ENCODE results near the gene TNIP2.
"Not testable (repeated sequence)": the region's sequence is repeated elsewhere in the genome, so short reads cannot be mapped to it uniquely, and the experiment has no call there.

The TNIP2 gene

DNA sequence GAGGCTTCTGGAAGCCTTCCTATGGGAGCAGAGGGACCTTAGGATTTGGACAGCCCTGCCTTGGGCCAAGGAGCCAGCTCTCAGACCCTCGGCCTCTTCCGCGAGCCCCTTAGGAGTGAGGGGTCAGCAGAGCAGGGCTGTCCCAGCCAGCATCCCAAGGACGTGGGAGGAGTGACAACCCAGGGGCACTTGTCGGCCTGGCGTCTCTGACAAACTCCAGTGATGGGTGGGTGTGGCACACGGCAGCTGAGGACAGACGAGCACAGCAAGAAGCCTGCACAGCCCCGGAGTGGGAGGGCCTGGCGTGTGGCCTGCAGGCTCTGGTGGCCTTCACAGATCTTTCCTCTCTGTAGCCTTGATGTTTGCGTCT is 11.6 kb upstream of the TNIP2 start:
- DNase-seq: no peak

DNA sequence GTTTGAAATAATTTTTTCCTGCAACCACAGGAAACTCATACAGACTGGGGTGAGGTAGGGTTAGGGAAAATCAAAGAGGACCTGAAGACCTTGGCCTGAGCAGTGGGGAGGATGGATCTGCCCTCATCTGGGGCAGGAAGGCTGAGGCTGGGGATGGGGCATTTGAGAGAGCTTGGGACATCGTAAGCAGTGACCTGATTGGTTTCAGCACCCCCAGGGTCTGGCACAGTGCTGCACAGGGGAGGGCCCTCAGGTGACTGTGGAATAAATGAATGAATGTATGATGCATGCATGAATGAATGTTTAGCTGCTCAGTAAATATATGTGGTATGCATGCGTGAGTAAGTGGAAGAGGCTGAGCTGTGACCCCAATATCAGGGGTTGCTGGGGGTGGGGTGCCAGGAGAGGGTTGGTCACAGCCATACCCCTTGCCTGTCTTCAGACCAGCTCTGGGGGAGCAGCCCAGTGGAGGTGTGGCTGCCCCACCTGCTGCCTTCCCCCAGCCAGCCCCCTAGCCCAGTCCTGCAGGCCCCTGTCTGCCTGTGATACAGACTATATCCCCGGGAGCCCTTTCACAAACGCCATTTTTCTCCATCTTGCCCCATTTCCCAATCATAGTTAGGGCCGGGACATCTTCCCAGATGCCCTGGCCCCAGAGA is 11.0 kb upstream of the TNIP2 start:
- no peak for DNase-seq

GRCh38 chr4:2765832-2766526 is 9.8 kb upstream of the TNIP2 start:
- no peak for DNase-seq

DNA sequence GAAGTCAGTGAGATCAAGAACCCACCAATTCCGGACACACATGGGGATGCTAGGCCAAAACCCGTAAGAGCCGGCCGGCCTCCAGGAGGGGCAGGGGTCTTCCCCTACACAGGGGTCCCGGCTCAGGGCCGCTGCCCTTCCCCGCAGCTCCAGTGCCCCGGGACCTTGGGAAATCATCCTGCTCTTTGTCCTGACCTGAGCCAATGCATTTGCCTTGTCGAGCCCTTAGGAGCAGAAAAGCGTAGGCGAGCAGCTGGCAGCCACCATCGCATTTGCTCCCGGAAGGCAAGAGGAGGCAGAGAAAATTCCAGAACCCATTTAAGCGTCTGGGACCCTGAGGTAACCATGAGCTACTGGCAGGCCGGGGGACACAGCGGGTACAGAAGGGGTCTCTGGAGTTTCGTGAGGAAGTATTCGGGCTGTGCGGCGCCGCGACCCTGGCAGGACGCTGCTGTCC is 7.4 kb upstream of the TNIP2 start:
- DNase-seq: no peak

- DNase-seq: not testable (repeated sequence)
Observed at GRCh38 chr4:2762486-2763370, 6.6 kb upstream of the TNIP2 start.

- DNase-seq: no peak
Observed at GRCh38 chr4:2762048-2762447, 5.9 kb upstream of the TNIP2 start.

DNA sequence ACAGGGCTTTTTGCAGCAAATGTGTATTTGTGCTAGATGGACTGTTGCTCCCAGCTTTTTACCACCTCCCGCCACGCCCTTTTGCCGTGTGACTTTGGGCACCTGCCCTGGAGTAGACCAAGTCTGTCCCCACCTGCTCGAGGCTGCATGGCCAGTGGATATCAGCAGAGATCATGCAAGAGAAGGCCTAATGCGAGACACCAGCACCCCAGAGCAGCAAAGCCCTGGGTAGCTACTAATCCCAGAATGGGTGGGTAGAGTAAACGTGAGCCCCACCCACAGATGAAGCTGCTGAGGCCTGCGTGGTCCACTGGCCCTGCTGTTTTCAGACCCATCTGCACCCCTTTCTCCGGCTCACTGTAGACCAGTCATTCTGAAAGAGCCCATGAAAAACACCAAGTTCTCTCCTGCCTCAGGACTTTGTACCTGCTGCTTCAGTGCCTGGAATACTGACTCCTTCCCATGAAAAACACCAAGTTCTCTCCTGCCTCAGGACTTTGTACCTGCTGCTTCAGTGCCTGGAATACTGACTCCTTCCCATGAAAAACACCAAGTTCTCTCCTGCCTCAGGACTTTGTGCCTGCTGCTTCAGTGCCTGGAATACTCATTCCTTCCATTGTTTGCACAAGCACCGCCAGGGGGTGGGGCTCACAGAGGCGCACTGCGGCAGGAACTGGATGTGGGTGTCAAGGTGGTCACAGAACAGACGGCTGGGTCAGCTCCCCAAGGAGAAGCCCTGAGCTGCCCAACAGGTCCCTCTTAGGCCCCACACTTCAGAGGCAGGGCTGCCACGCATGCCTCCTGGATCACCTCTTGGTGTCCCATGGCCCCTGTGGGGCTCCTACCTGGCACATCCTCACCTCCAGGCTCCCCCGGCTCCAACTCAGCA is 5.1 kb upstream of the TNIP2 start:
- DNase-seq: no peak

DNA sequence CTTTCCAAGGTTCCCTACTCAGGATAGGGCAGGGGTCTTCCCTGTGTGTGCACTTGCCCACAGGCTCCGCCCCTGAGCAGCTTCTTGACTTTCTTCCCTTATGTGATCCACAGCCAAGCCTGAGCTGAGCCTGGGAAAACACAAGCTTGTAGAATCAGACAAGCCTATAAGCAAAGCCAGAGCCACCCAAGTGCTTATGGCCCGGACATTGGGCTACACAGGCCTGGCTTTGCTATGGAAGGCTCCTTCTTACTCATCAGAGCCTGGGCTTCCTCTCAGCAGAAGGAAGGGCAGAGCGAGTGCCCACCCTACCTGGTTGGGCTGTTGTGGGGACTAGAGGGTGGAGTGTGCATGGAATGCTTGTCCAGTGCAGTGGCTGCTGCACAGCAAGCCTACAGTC is 1.3 kb upstream of the TNIP2 start:
- no peak for DNase-seq

DNA sequence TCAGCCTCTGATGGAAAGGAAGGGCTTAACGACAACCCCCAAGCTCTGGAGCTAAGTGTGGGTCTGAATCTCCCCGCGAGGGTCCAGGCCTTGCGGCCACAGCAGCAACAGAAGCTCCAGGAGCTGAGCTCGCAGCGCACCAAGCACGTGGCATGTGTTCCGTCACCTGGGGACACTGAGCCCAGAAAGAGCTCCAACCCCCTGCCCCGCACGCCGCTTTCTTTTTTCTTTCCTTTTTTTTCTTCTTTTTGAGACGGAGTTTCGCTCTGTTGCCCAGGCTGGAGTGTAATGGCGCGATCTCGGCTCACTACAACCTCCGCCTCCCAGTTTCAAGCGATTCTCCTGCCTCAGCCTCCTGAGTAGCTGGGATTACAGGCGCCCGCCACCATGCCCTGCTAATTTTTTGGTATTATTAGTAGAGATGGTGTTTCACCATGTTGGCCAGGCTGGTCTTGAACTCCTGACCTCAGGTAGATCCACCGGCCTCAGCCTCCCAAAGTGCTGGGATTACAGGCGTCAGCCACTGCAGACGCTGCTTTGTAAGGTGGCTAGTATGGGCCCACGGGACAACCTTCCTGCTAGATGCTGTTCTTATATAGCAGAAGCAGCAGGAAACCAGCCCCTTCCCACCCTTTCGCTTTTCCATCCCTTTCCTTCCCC is 685 bp upstream of the TNIP2 start:
- DNase-seq: no peak

GRCh38 chr4:2754848-2755819 is 1.0 kb downstream of the TNIP2 start:
- DNase-seq: no peak

GRCh38 chr4:2753436-2753835 is 2.7 kb downstream of the TNIP2 start:
- no peak for DNase-seq

DNA sequence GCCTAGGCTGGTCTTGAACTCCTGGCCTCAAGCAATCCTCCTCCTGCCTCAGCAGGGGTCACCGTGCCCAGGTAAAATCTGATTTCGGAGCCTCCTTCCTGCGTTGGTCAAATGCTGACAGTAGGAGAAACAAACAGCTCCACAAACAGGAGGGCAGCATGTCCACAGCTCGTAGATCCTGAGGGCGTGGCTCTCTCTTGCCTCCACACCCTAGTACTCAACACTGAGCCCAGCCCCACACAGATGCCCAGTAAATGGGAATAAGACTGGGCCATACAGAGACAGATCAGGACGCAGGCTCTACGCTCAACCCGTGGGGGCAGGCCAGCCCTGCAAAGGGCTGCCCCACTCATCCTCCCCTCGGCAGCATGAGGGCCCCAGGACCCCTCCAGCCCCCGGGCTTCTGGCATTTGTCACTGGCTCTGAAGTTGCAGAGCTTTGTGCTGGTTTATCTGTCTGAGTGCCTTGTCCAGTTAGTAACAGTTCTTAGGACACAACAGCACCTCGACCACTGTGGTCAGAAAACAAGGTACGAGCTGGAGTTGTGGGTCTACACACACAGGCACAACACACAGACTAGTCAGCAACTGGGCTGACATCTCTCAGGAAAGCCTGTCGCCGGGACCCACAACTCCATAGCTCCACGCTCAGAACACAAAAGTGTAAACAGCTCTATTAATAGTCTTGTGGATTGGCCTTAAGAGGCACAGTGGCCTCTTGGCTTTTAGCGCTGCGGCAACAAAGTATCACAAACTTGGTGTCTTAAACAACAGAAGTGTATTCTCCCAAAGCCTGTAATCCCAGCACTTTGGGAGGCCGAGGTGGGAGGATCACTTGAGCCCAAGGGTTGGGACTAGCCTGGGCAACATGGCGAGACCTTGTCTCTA is 5.2 kb downstream of the TNIP2 start:
- DNase-seq: no peak

DNA sequence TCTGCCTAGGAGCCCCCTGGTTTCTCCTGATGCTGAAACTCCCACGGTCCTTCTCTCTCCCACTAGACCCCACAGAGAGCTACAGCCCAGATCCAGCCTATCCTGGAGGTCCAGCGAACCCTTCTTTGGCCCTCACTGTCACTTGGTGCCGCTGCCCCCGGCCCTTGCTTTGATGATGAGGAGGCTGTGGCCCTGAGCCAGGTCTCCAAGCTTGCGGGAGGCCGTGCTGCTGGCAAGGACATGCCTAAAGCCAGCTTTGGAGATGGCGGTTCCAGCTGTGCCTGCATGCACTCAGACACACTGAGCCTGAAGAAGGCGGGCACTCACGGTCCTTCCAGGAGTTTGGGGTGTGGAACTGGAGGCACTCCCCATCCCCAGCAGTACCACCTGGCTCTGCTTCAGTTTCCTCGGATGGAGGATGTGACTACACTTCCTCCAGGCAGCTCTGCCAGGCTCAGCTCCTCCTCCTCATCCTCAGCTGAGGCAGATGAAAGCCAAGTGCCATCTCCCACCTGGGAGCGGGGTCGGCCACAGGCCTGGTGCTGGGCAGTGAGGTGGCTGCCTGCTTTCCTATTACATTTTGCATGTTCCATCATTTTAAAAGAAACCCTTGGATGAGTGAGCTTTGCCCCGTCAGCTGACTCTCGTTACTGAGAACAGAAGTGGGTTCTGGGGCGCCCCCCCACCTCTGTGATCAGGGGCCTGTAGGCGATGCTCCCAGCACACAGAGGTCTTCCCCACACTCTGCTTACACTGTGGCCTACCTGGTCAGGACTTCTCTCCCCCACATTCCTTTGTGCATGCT is 9.0 kb downstream of the TNIP2 start:
- no peak for DNase-seq

GRCh38 chr4:2745981-2746806 is 9.9 kb downstream of the TNIP2 start:
- no peak for DNase-seq

GRCh38 chr4:2745516-2745915 is 10.6 kb downstream of the TNIP2 start:
- no peak for DNase-seq

DNA sequence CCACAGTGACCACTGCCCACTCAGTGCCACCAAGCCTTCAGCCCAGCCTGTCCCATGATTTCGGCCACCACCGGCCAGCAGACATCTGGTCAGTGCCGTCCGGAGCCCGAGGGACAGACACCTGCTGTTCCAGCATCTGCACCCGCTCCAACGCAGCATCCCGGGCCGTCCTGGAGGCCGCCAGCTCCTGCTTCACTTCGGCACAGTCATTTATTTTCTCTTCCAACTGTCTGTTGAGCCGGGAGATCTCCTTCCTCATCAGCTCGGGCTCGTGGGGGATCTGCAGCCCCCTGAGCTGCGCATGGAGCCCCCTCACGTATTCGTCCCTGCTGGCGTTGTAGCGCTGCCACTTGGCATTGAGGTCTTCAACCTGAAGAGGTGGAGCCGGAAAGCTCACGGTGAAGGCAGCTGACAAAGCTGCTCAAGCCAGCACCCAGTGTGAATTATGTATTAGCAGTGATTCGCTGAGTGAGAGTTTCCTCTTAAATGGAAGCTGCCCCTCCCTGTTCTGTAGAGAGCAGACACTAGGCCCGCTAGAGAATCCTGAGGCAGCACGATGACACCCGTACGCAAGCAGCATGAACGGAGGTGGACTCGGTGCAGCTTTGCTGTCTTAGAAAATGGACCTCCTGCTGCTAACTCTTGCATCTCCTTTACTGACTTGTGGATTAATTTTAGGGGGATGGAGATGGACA is 11.4 kb downstream of the TNIP2 start:
- DNase-seq: no peak

Measured in NCI-H1092 treated with DMSO at 0.1 percent for 48 hours (cell line).